ENCODE results near the gene PLPP4. TPM values are rescaled to one million over a fixed set of nuclear protein-coding genes. Genes with fewer than 3 reads are reported as not detected.

The PLPP4 gene
- total RNA-seq, 1 experiment from 2014 or later, result not detected

GRCh38 chr10:120555842-120556532, 99.0 kb downstream of the PLPP4 start:
- Histone ChIP-seq H2BK12ac (ENCODE audit: insufficient read length, low read depth, low read length) (no peak overlapping the region), H2BK5ac (ENCODE audit: insufficient read length, low read length) (no peak overlapping the region), H3K4ac (ENCODE audit: low read depth, low read length) (no peak overlapping the region), H3K79me1 (ENCODE audit: insufficient read depth, low read depth, low read length, poor library complexity, severe bottlenecking) (no peaks in the 10 kb centered on the region), H2AK5ac (ENCODE audit: insufficient read length, low read length) (no peak overlapping the region), H3K27ac (ENCODE audit: insufficient read length, low read depth, low read length) (no peak overlapping the region), H3K27me3 (ENCODE audit: insufficient read depth, low read length) (no peaks in the 10 kb centered on the region), H3K56ac (ENCODE audit: insufficient read length, low read depth, low read length) (no peak overlapping the region), H3K9ac (ENCODE audit: extremely low read depth, insufficient read length, low read length) (no peak overlapping the region), H2BK120ac (ENCODE audit: low read depth, low read length, poor library complexity, severe bottlenecking) (no peak overlapping the region), H4K5ac (ENCODE audit: insufficient read length, low read depth, low read length) (no peak overlapping the region), H3K23ac (ENCODE audit: insufficient read length, low read depth, low read length) (no peak overlapping the region), H2AFZ (ENCODE audit: low read length) (no peak overlapping the region), H2BK20ac (ENCODE audit: low read depth, low read length, poor library complexity, severe bottlenecking) (no peak overlapping the region), H3T11ph (ENCODE audit: low read length) (no peak overlapping the region), H3K9me3 (ENCODE audit: control insufficient read depth, low read depth, low read length) (peaks cover 10% of the 10 kb centered on the region), H4K91ac (ENCODE audit: insufficient read length, low read depth, low read length) (no peak overlapping the region), H3K18ac (ENCODE audit: insufficient read length, low read depth, low read length) (no peak overlapping the region), H3K14ac (ENCODE audit: insufficient read depth, low read length) (no peak overlapping the region), H3K23me2 (ENCODE audit: insufficient read length, low read depth, low read length, poor library complexity, severe bottlenecking) (no peaks in the 10 kb centered on the region), H3K4me2 (ENCODE audit: insufficient read depth, insufficient read length, low read length) (peak overlapping the region; percentile 26), H4K20me1 (ENCODE audit: control insufficient read depth, insufficient read depth, insufficient read length) (no peaks in the 10 kb centered on the region), H2BK15ac (ENCODE audit: low read depth, low read length) (no peak overlapping the region), H3K79me2 (ENCODE audit: insufficient read depth, low read length) (no peaks in the 10 kb centered on the region), H3K4me1 (ENCODE audit: insufficient read depth, low read length) (peaks cover 5% of the 10 kb centered on the region; the same call in 1 of the 2 replicates), H4K8ac (replicated peaks; ENCODE audit: insufficient read length, low read depth, low read length) (no peak overlapping the region)
- no CpG with 5 or more reads among the region's 2 CpGs for WGBS (ENCODE audit: extremely low coverage, insufficient read length, low lambda C conversion rate)
- DNase-seq, result no peak
- Mint-ChIP-seq H3K4me3 (peak overlapping the region in 1 of 2 experiments; percentile 14; a peak in 1 of 5 replicates), H3K36me3 (ENCODE audit: insufficient read depth in 1 of 3, low read depth in 3 of 3) (peaks cover 8 to 14% (median 10%) of the 10 kb centered on the region in 3 experiments; a peak in 6 of 7 replicates), H3K27ac (peak overlapping the region in 1 of 3 experiments; percentile 28; a peak in 1 of 7 replicates), H3K4me1 (peaks cover 23 to 24% of the 10 kb centered on the region in 2 experiments), H3K27me3 (ENCODE audit: low read depth) (peaks cover 34% of the 10 kb centered on the region), H3K9me3 (peaks cover 16 to 17% of the 10 kb centered on the region in 2 experiments)
- no peak for TF ChIP-seq CTCF (conservative IDR thresholded peaks at IDR 0.05)

Data from H9 (cell line).